ENCODE measurements around the gene JARID2.
A peak's percentile ranks its signal among the peaks of the same experiment; 100 is the strongest.
"Not testable (repeated sequence)": the region's sequence is repeated elsewhere in the genome, so short reads cannot be mapped to it uniquely, and the experiment has no call there.

Gene JARID2

GRCh38 chr6:15288856-15289255, 43.0 kb downstream of the JARID2 start:
- no peak for DNase-seq (ENCODE audit: low spot score)

GRCh38 chr6:15289456-15289855, 43.6 kb downstream of the JARID2 start:
- DNase-seq (ENCODE audit: low spot score) = not testable (repeated sequence)

GRCh38 chr6:15290067-15290680, 44.3 kb downstream of the JARID2 start:
- DNase-seq (ENCODE audit: low spot score) = no peak

GRCh38 chr6:15290962-15291704, 45.3 kb downstream of the JARID2 start:
- DNase-seq (ENCODE audit: low spot score) = no peak

GRCh38 chr6:15292721-15293302, 46.9 kb downstream of the JARID2 start:
- DNase-seq (ENCODE audit: low spot score) = no peak

GRCh38 chr6:15293674-15294073, 47.8 kb downstream of the JARID2 start:
- DNase-seq (ENCODE audit: low spot score) = no peak

- no peak for DNase-seq (ENCODE audit: low spot score)
Measured at GRCh38 chr6:15294504-15294903, 48.6 kb downstream of the JARID2 start.

GRCh38 chr6:15296249-15296648, 50.4 kb downstream of the JARID2 start:
- no peak for DNase-seq (ENCODE audit: low spot score)

- no peak for DNase-seq (ENCODE audit: low spot score)
Measured at GRCh38 chr6:15296735-15297134, 50.9 kb downstream of the JARID2 start.

GRCh38 chr6:15297167-15297566, 51.3 kb downstream of the JARID2 start:
- DNase-seq (ENCODE audit: low spot score) = not testable (repeated sequence)

- DNase-seq (ENCODE audit: low spot score) = no peak
Measured at GRCh38 chr6:15297895-15298590, 52.2 kb downstream of the JARID2 start.

GRCh38 chr6:15299430-15300131, 53.7 kb downstream of the JARID2 start:
- DNase-seq (ENCODE audit: low spot score) = no peak

GRCh38 chr6:15301179-15302006, 55.5 kb downstream of the JARID2 start:
- no peak for DNase-seq (ENCODE audit: low spot score)

GRCh38 chr6:15303162-15303919, 57.5 kb downstream of the JARID2 start:
- DNase-seq (ENCODE audit: low spot score) = no peak

GRCh38 chr6:15303920-15304291, 58.0 kb downstream of the JARID2 start:
- no peak for DNase-seq (ENCODE audit: low spot score)

GRCh38 chr6:15304337-15305042, 58.6 kb downstream of the JARID2 start:
- no peak for DNase-seq (ENCODE audit: low spot score)

GRCh38 chr6:15305496-15305895, 59.6 kb downstream of the JARID2 start:
- no peak for DNase-seq (ENCODE audit: low spot score)

- no peak for DNase-seq (ENCODE audit: low spot score)
Measured at GRCh38 chr6:15305909-15306308, 60.0 kb downstream of the JARID2 start.

- peak; percentile 52 for DNase-seq (ENCODE audit: low spot score)
Measured at GRCh38 chr6:15308435-15309213, 62.8 kb downstream of the JARID2 start.
